Stimulated activated CD4-positive, alpha-beta T cell treated with anti-CD3 and anti-CD28 coated beads, Interleukin-2, amount 100 ng/mL, for 24 hours (primary cell): ENCODE data around the gene AAMP.
"Not testable (repeated sequence)": the region's sequence is repeated elsewhere in the genome, so short reads cannot be mapped to it uniquely, and the experiment has no call there.

Source experiments
- DNase-seq, 2 donors: peaks; one replicate each; pipeline ENCODE4 v3.0.0-alpha.2; 2020

Gene AAMP

GRCh38 chr2:218273908-218274249, 3.9 kb upstream of the AAMP start:
- no peak for DNase-seq

GRCh38 chr2:218273214-218273907, 3.4 kb upstream of the AAMP start:
- not testable (repeated sequence) for DNase-seq

- DNase-seq: peak; percentile 79 to 80
Measured at GRCh38 chr2:218272531-218273212, 2.7 kb upstream of the AAMP start.

GRCh38 chr2:218271865-218272530, 2.1 kb upstream of the AAMP start:
- no peak for DNase-seq

- no peak for DNase-seq
Measured at GRCh38 chr2:218271487-218271797, 1.5 kb upstream of the AAMP start.

GRCh38 chr2:218270721-218271486, 967 bp upstream of the AAMP start:
- DNase-seq: no peak

- DNase-seq: no peak
Measured at GRCh38 chr2:218267259-218267658, 2.7 kb downstream of the AAMP start.

- no peak for DNase-seq
Measured at GRCh38 chr2:218266316-218266979, 3.5 kb downstream of the AAMP start.

- DNase-seq: no peak
Measured at GRCh38 chr2:218265626-218266025, 4.3 kb downstream of the AAMP start.

GRCh38 chr2:218264773-218265561, 5.0 kb downstream of the AAMP start:
- no peak for DNase-seq

GRCh38 chr2:218263817-218264641, 5.9 kb downstream of the AAMP start:
- no peak for DNase-seq

- DNase-seq: no peak
Measured at GRCh38 chr2:218262631-218263586, 7.0 kb downstream of the AAMP start.

GRCh38 chr2:218262237-218262600, 7.7 kb downstream of the AAMP start:
- DNase-seq: no peak

GRCh38 chr2:218261423-218262236, 8.3 kb downstream of the AAMP start:
- DNase-seq: no peak

GRCh38 chr2:218260742-218261422, 9.1 kb downstream of the AAMP start, which contains the start of gene GPBAR1:
TSS of gene GPBAR1 (plus strand) at chr2:218261015. CDS start at chr2:218262725, 1,710 bp downstream.
- no peak for DNase-seq

GRCh38 chr2:218260166-218260565, 9.8 kb downstream of the AAMP start:
- no peak for DNase-seq

- no peak for DNase-seq
Measured at GRCh38 chr2:218259099-218259961, 10.6 kb downstream of the AAMP start.
